Hepatocyte (in vitro differentiated cells): ENCODE data around the gene RGS13.

Source experiments
- EZH2 ChIP-seq: fragments of 200-600 bp; sonication (generic); IDR thresholded peaks from 2 replicates; pipeline ENCODE4 v1.6.1; 2016; ENCODE audit warnings: antibody characterized with exemption, mild to moderate bottlenecking, borderline replicate concordance
- EZH2phosphoT487 ChIP-seq: fragments of 200-600 bp; sonication (generic); IDR thresholded peaks from one replicate; pipeline ENCODE4 v1.6.1; 2018; ENCODE audit warnings: antibody characterized with exemption, mild to moderate bottlenecking, low read depth, moderate library complexity; ENCODE audit not compliant: unreplicated experiment, severe bottlenecking
- TF ChIP-seq, protein P1 (sequence below): fragments of 200-600 bp; sonication (generic); IDR thresholded peaks from 2 replicates; pipeline ENCODE4 v1.5.1; 2016; ENCODE audit warnings: antibody characterized with exemption, mild to moderate bottlenecking; ENCODE audit not compliant: poor library complexity

DNA sequence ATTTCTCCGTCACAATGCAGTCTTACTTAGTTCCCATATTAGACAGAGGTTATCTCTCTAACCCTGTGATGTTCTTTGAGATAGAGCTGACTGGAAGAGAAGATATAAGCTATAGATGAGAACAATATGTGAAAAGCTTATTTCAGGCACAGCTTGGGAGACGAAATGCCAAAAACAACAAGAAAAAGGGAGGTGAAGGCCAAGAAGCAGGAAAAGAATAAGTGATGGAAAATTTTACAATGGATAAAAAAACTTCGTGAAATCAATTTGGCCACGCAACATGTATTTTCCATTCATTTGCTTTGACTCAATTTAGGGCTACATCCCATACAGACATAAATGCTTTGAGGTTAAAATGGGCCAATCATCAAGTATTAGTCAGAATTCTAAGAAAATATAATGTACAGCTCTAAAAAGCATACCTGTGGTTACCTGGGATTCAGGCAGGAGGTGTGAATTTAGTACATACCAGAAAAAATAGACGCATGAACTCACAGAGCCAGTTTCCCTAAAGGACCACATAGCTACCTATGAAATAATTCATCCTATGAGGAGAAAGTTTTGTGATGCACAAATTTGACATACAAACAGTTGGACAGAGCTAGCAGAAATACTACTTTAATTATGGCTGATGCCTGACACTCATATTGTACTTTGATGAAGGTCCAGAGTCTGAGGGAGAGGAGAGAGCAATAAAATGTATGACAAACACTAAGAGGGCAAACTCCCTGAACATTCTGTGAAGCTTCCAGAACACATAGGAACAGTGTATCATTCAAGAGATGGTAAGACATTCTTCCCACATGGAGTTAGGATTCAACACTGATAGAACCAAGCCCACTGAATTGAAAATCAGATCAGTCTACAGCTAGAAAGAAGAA, 48.3 kb upstream of the RGS13 start:
- TF ChIP-seq, protein P1, sequence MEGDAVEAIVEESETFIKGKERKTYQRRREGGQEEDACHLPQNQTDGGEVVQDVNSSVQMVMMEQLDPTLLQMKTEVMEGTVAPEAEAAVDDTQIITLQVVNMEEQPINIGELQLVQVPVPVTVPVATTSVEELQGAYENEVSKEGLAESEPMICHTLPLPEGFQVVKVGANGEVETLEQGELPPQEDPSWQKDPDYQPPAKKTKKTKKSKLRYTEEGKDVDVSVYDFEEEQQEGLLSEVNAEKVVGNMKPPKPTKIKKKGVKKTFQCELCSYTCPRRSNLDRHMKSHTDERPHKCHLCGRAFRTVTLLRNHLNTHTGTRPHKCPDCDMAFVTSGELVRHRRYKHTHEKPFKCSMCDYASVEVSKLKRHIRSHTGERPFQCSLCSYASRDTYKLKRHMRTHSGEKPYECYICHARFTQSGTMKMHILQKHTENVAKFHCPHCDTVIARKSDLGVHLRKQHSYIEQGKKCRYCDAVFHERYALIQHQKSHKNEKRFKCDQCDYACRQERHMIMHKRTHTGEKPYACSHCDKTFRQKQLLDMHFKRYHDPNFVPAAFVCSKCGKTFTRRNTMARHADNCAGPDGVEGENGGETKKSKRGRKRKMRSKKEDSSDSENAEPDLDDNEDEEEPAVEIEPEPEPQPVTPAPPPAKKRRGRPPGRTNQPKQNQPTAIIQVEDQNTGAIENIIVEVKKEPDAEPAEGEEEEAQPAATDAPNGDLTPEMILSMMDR, result no peak
- TF ChIP-seq EZH2, result no peak
- no peak for TF ChIP-seq EZH2phosphoT487
